NCI-H2196 (cell line): Measurements from ENCODE around the gene GLTP.

Source experiments
- DNase-seq: peaks from one replicate; lab custom pipeline; 2025; ENCODE audit not compliant: unreplicated experiment; lab: John Stamatoyannopoulos, UW

Gene GLTP

DNA sequence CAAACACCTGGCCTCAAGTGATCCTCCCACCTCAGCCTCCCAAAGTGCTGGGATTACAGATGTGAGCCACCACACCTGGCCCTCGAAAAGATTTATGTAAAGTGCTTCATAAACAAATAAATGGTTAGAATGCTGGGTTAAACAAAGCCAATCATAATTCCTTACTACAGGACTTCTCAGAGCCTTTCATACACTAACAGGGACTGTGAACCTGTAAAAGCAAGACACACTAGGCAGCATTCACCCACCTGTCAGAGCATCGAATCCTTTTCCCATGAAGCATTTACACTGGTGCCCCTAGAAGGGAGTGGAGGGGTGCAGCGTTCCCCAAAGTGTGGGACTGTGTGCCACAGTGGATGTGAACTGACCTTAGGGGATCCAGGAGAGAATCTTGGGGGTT lies 76.7 kb downstream of the GLTP start:
- no peak for DNase-seq

GRCh38 chr12:109802828-109803227 lies 77.5 kb downstream of the GLTP start:
- no peak for DNase-seq
